GM23338 (cell line): Measurements from ENCODE around the gene TMEM269. TPM values are rescaled to one million over a fixed set of nuclear protein-coding genes. Genes with fewer than 3 reads are reported as not detected.

Source experiments
- ATAC-seq: fragments of 200-7000 bp; cut with Tn5 transposase; 3 replicates; pipeline ENCODE4 v1.9.1; 2020
- DNase-seq: peaks from one replicate; pipeline ENCODE4 v3.0.0-alpha.2; 2015; ENCODE audit warnings: low spot score
- H2AFZ ChIP-seq: fragments of 200-600 bp; sonication (generic); 2 replicates; pipeline ENCODE4 v1.8.0; 2016; ENCODE audit warnings: antibody characterized with exemption, mild to moderate bottlenecking, moderate library complexity
- H3F3A ChIP-seq: fragments of 200-600 bp; sonication (generic); replicated peaks from 2 replicates; pipeline ENCODE4 v1.8.0; 2017; ENCODE audit warnings: antibody characterized with exemption, mixed run types, low read depth
- H3K27ac ChIP-seq: fragments of 200-600 bp; sonication (generic); 2 replicates; pipeline ENCODE4 v1.6.1; 2016; ENCODE audit warnings: low read depth
- H3K27me3 ChIP-seq: fragments of 200-600 bp; sonication (generic); 2 replicates; pipeline ENCODE4 v1.8.0; 2016; ENCODE audit warnings: mild to moderate bottlenecking, mixed run types, moderate library complexity; ENCODE audit not compliant: insufficient read depth
- H3K36me3 ChIP-seq: fragments of 200-600 bp; sonication (generic); 2 replicates; pipeline ENCODE4 v1.8.0; 2016; ENCODE audit warnings: mild to moderate bottlenecking; ENCODE audit not compliant: insufficient read depth
- H3K4me1 ChIP-seq: fragments of 200-600 bp; sonication (generic); 2 replicates; pipeline ENCODE4 v1.8.0; 2016; ENCODE audit warnings: mild to moderate bottlenecking, moderate library complexity; ENCODE audit not compliant: insufficient read depth
- H3K4me2 ChIP-seq: fragments of 200-600 bp; sonication (generic); 2 replicates; pipeline ENCODE4 v1.7.1; 2017; ENCODE audit warnings: mixed run types
- H3K4me3 ChIP-seq: fragments of 200-600 bp; sonication (generic); 2 replicates; pipeline ENCODE4 v1.6.1; 2016; ENCODE audit warnings: mixed run types
- H3K79me2 ChIP-seq: fragments of 200-600 bp; sonication (generic); replicated peaks from 2 replicates; pipeline ENCODE4 v1.8.0; 2017; ENCODE audit warnings: mild to moderate bottlenecking; ENCODE audit not compliant: insufficient read depth
- H3K9me2 ChIP-seq: fragments of 200-600 bp; sonication (generic); 2 replicates; pipeline ENCODE4 v1.8.0; 2017; ENCODE audit not compliant: insufficient read depth
- H4K20me1 ChIP-seq: fragments of 200-600 bp; sonication (generic); replicated peaks from 2 replicates; pipeline ENCODE4 v1.8.0; 2017; ENCODE audit warnings: mild to moderate bottlenecking; ENCODE audit not compliant: insufficient read depth
- H3K27ac Mint-ChIP-seq: 2 replicates; pipeline ENCODE4 v1.8.0; 2020; ENCODE audit warnings: inconsistent platforms, mild to moderate bottlenecking, moderate library complexity, mixed read lengths
- H3K27me3 Mint-ChIP-seq: 3 replicates; pipeline ENCODE4 v1.8.0; 2022; ENCODE audit warnings: low read depth, mild to moderate bottlenecking, moderate library complexity, mixed read lengths, inconsistent platforms; ENCODE audit not compliant: insufficient read depth, poor library complexity
- H3K36me3 Mint-ChIP-seq: 3 replicates; pipeline ENCODE4 v1.8.0; 2021; ENCODE audit warnings: low read depth, mild to moderate bottlenecking, inconsistent platforms, moderate library complexity, mixed read lengths
- H3K4me1 Mint-ChIP-seq: 3 replicates; pipeline ENCODE4 v1.8.0; 2020; ENCODE audit warnings: mild to moderate bottlenecking, inconsistent platforms, mixed read lengths
- H3K4me3 Mint-ChIP-seq: 3 replicates; pipeline ENCODE4 v1.8.0; 2021; ENCODE audit warnings: moderate library complexity, mild to moderate bottlenecking, inconsistent platforms, mixed read lengths
- H3K9me3 Mint-ChIP-seq: 3 replicates; pipeline ENCODE4 v1.8.0; 2020; ENCODE audit warnings: moderate library complexity, mild to moderate bottlenecking, inconsistent platforms, mixed read lengths
- CREB1 ChIP-seq: fragments of 250-450 bp; sonication (Bioruptor Pico); IDR thresholded peaks from 2 replicates; pipeline ENCODE4 v1.5.0; 2020; ENCODE audit warnings: low read depth, mild to moderate bottlenecking, moderate library complexity
- EZH2 ChIP-seq: fragments of 200-600 bp; sonication (generic); IDR thresholded peaks from one replicate; pipeline ENCODE4 v1.8.0; 2017; ENCODE audit warnings: antibody characterized with exemption, mild to moderate bottlenecking, low read depth; ENCODE audit not compliant: unreplicated experiment
- EZH2phosphoT487 ChIP-seq: fragments of 200-600 bp; sonication (generic); IDR thresholded peaks from one replicate; pipeline ENCODE4 v1.8.1; 2018; ENCODE audit warnings: antibody characterized with exemption; ENCODE audit not compliant: unreplicated experiment
- JUNB ChIP-seq: IDR thresholded peaks from one replicate; pipeline ENCODE4 v1.6.1; 2016; ENCODE audit warnings: antibody characterized with exemption; ENCODE audit not compliant: unreplicated experiment
- NANOG ChIP-seq: IDR thresholded peaks from 2 replicates; pipeline ENCODE4 v1.6.1; 2016; ENCODE audit warnings: antibody characterized with exemption, borderline replicate concordance
- POLR2AphosphoS5 ChIP-seq: IDR thresholded peaks from 2 replicates; pipeline ENCODE4 v1.6.1; 2016; ENCODE audit warnings: antibody characterized with exemption, low read depth
- STAT1 ChIP-seq: IDR thresholded peaks from one replicate; pipeline ENCODE4 v1.6.1; 2016; ENCODE audit warnings: antibody characterized with exemption; ENCODE audit not compliant: unreplicated experiment
- ZNF114 ChIP-seq: fragments of 250-450 bp; sonication (Bioruptor Pico); IDR thresholded peaks from 2 replicates; pipeline ENCODE4 v1.5.0; 2020; ENCODE audit warnings: mild to moderate bottlenecking, moderate library complexity
- ZNF331 ChIP-seq: fragments of 250-450 bp; sonication (Bioruptor Pico); IDR thresholded peaks from 2 replicates; pipeline ENCODE4 v1.5.0; 2020; ENCODE audit warnings: low read depth, mild to moderate bottlenecking, moderate library complexity
- polyA plus RNA-seq: library from polyadenylated mRNA; unstranded; fragments of >200 nt; fragmentation: Nextera tagmentation; extraction: Ambion mirVana; gene quantifications from 2 replicates; pipeline ENCODE4 v1.2.1, GENCODE V29; 2016
- total RNA-seq: library from RNA; depleted of rRNA; stranded (reverse); fragments of >200 nt; shearing (Covaris generic); gene quantifications from 2 replicates; pipeline ENCODE4 v1.2.3, GENCODE V29; 2014
- TF ChIP-seq, protein P1 (sequence below): fragments of 250-450 bp; sonication (Bioruptor Pico); IDR thresholded peaks from 2 replicates; pipeline ENCODE4 v1.5.0; 2020; ENCODE audit warnings: mild to moderate bottlenecking, moderate library complexity
- TF ChIP-seq, protein P2 (sequence below): IDR thresholded peaks from 2 replicates; pipeline ENCODE4 v1.6.1; 2016; ENCODE audit warnings: antibody characterized with exemption
- TF ChIP-seq, protein P3 (sequence below): IDR thresholded peaks from one replicate; pipeline ENCODE4 v1.6.1; 2018; ENCODE audit warnings: antibody characterized with exemption; ENCODE audit not compliant: unreplicated experiment
- TF ChIP-seq, protein P4 (sequence below), 2 experiments: fragments of 200-600 bp in 1 of 2; sonication (generic) in 1 of 2; conservative IDR thresholded peaks; 2 replicates each; pipeline versions ENCODE4 v1.5.1 to v1.6.1; 2016 to 2017; ENCODE audit warnings: antibody characterized with exemption in 2 of 2, low read depth in 2 of 2, mild to moderate bottlenecking in 2 of 2, moderate library complexity in 1 of 2

TMEM269 gene
- total and polyA plus RNA-seq, 2 experiments from 2014 or later, result 0.31 to 0.45 TPM

DNA sequence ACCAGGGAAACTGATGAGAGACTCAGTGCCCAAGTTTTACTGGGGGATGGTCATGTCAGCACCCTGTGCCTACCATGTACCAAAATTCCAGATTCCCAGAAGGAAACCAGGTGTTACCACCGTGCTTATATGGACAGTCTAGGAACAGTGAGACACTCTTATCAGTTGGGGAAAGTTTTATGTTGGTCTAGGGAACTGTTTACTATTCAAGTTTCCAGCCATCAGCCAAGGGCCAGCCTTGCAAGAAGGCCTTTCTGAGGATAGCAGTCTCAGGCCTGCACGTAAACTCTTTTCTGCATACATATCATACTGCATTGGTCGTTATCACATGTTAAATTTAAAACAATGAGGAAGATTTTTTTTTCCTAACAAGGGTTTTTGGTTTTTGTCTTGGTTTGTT lies 12.6 kb downstream of the TMEM269 start:
- H3K4me2 ChIP-seq, result no peak overlapping the region
- Mint-ChIP-seq H3K4me3 (no peak overlapping the region), H3K27me3 (peaks cover 2% of the 10 kb centered on the region), H3K9me3 (no peaks in the 10 kb centered on the region), H3K27ac (no peak overlapping the region), H3K36me3 (no peaks in the 10 kb centered on the region), H3K4me1 (no peaks in the 10 kb centered on the region; the same call in 2 of the 3 replicates)
- no peaks in the 10 kb centered on the region for H3F3A ChIP-seq
- H3K36me3 ChIP-seq, result no peaks in the 10 kb centered on the region
- H3K27ac ChIP-seq, result no peak overlapping the region
- no peaks in the 10 kb centered on the region for H3K27me3 ChIP-seq
- ATAC-seq (no peak), DNase-seq (no peak)
- no peaks in the 10 kb centered on the region for H4K20me1 ChIP-seq
- H3K4me1 ChIP-seq, result no peaks in the 10 kb centered on the region
- H3K4me3 ChIP-seq, result no peak overlapping the region
- H3K9me2 ChIP-seq, result no peaks in the 10 kb centered on the region
- H3K79me2 ChIP-seq, result no peaks in the 10 kb centered on the region
- TF ChIP-seq ZNF114 (CRISPR knock-in tag), result no peak
- no peak for TF ChIP-seq EZH2phosphoT487
- no peak for TF ChIP-seq JUNB
- no peak for TF ChIP-seq EZH2
- TF ChIP-seq, protein P1, sequence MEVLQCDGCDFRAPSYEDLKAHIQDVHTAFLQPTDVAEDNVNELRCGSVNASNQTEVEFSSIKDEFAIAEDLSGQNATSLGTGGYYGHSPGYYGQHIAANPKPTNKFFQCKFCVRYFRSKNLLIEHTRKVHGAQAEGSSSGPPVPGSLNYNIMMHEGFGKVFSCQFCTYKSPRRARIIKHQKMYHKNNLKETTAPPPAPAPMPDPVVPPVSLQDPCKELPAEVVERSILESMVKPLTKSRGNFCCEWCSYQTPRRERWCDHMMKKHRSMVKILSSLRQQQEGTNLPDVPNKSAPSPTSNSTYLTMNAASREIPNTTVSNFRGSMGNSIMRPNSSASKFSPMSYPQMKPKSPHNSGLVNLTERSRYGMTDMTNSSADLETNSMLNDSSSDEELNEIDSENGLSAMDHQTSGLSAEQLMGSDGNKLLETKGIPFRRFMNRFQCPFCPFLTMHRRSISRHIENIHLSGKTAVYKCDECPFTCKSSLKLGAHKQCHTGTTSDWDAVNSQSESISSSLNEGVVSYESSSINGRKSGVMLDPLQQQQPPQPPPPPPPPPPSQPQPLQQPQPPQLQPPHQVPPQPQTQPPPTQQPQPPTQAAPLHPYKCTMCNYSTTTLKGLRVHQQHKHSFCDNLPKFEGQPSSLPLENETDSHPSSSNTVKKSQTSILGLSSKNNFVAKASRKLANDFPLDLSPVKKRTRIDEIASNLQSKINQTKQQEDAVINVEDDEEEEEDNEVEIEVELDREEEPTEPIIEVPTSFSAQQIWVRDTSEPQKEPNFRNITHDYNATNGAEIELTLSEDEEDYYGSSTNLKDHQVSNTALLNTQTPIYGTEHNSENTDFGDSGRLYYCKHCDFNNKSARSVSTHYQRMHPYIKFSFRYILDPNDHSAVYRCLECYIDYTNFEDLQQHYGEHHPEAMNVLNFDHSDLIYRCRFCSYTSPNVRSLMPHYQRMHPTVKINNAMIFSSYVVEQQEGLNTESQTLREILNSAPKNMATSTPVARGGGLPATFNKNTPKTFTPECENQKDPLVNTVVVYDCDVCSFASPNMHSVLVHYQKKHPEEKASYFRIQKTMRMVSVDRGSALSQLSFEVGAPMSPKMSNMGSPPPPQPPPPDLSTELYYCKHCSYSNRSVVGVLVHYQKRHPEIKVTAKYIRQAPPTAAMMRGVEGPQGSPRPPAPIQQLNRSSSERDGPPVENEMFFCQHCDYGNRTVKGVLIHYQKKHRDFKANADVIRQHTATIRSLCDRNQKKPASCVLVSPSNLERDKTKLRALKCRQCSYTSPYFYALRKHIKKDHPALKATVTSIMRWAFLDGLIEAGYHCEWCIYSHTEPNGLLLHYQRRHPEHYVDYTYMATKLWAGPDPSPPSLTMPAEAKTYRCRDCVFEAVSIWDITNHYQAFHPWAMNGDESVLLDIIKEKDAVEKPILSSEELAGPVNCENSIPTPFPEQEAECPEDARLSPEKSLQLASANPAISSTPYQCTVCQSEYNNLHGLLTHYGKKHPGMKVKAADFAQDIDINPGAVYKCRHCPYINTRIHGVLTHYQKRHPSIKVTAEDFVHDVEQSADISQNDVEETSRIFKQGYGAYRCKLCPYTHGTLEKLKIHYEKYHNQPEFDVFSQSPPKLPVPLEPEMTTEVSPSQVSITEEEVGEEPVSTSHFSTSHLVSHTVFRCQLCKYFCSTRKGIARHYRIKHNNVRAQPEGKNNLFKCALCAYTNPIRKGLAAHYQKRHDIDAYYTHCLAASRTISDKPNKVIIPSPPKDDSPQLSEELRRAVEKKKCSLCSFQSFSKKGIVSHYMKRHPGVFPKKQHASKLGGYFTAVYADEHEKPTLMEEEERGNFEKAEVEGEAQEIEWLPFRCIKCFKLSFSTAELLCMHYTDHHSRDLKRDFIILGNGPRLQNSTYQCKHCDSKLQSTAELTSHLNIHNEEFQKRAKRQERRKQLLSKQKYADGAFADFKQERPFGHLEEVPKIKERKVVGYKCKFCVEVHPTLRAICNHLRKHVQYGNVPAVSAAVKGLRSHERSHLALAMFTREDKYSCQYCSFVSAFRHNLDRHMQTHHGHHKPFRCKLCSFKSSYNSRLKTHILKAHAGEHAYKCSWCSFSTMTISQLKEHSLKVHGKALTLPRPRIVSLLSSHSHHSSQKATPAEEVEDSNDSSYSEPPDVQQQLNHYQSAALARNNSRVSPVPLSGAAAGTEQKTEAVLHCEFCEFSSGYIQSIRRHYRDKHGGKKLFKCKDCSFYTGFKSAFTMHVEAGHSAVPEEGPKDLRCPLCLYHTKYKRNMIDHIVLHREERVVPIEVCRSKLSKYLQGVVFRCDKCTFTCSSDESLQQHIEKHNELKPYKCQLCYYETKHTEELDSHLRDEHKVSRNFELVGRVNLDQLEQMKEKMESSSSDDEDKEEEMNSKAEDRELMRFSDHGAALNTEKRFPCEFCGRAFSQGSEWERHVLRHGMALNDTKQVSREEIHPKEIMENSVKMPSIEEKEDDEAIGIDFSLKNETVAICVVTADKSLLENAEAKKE (CRISPR knock-in tag), result no peak
- TF ChIP-seq CREB1 (CRISPR knock-in tag), result no peak
- TF ChIP-seq, protein P2, sequence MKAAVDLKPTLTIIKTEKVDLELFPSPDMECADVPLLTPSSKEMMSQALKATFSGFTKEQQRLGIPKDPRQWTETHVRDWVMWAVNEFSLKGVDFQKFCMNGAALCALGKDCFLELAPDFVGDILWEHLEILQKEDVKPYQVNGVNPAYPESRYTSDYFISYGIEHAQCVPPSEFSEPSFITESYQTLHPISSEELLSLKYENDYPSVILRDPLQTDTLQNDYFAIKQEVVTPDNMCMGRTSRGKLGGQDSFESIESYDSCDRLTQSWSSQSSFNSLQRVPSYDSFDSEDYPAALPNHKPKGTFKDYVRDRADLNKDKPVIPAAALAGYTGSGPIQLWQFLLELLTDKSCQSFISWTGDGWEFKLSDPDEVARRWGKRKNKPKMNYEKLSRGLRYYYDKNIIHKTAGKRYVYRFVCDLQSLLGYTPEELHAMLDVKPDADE, result no peak
- TF ChIP-seq, protein P3, sequence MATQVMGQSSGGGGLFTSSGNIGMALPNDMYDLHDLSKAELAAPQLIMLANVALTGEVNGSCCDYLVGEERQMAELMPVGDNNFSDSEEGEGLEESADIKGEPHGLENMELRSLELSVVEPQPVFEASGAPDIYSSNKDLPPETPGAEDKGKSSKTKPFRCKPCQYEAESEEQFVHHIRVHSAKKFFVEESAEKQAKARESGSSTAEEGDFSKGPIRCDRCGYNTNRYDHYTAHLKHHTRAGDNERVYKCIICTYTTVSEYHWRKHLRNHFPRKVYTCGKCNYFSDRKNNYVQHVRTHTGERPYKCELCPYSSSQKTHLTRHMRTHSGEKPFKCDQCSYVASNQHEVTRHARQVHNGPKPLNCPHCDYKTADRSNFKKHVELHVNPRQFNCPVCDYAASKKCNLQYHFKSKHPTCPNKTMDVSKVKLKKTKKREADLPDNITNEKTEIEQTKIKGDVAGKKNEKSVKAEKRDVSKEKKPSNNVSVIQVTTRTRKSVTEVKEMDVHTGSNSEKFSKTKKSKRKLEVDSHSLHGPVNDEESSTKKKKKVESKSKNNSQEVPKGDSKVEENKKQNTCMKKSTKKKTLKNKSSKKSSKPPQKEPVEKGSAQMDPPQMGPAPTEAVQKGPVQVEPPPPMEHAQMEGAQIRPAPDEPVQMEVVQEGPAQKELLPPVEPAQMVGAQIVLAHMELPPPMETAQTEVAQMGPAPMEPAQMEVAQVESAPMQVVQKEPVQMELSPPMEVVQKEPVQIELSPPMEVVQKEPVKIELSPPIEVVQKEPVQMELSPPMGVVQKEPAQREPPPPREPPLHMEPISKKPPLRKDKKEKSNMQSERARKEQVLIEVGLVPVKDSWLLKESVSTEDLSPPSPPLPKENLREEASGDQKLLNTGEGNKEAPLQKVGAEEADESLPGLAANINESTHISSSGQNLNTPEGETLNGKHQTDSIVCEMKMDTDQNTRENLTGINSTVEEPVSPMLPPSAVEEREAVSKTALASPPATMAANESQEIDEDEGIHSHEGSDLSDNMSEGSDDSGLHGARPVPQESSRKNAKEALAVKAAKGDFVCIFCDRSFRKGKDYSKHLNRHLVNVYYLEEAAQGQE, result no peak
- no peak for TF ChIP-seq ZNF331 (CRISPR knock-in tag)
- TF ChIP-seq NANOG, result no peak
- TF ChIP-seq POLR2AphosphoS5, result no peak
- TF ChIP-seq, protein P4, sequence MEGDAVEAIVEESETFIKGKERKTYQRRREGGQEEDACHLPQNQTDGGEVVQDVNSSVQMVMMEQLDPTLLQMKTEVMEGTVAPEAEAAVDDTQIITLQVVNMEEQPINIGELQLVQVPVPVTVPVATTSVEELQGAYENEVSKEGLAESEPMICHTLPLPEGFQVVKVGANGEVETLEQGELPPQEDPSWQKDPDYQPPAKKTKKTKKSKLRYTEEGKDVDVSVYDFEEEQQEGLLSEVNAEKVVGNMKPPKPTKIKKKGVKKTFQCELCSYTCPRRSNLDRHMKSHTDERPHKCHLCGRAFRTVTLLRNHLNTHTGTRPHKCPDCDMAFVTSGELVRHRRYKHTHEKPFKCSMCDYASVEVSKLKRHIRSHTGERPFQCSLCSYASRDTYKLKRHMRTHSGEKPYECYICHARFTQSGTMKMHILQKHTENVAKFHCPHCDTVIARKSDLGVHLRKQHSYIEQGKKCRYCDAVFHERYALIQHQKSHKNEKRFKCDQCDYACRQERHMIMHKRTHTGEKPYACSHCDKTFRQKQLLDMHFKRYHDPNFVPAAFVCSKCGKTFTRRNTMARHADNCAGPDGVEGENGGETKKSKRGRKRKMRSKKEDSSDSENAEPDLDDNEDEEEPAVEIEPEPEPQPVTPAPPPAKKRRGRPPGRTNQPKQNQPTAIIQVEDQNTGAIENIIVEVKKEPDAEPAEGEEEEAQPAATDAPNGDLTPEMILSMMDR (conservative IDR thresholded peaks at IDR 0.05; ENCODE audit: low read depth in 2 of 2), result no peak
- TF ChIP-seq STAT1, result no peak
- no peak overlapping the region for H2AFZ ChIP-seq
